GM23338 (cell line): Measurements from ENCODE around the gene LENG9.
"Not testable (repeated sequence)": the region's sequence is repeated elsewhere in the genome, so short reads cannot be mapped to it uniquely, and the experiment has no call there.

Experiments used
- CREB1 ChIP-seq: fragments of 250-450 bp; sonication (Bioruptor Pico); IDR thresholded peaks from 2 replicates; pipeline ENCODE4 v1.5.0; 2020; ENCODE audit warnings: low read depth, mild to moderate bottlenecking, moderate library complexity
- EZH2 ChIP-seq: fragments of 200-600 bp; sonication (generic); IDR thresholded peaks from one replicate; pipeline ENCODE4 v1.8.0; 2017; ENCODE audit warnings: antibody characterized with exemption, mild to moderate bottlenecking, low read depth; ENCODE audit not compliant: unreplicated experiment
- EZH2phosphoT487 ChIP-seq: fragments of 200-600 bp; sonication (generic); IDR thresholded peaks from one replicate; pipeline ENCODE4 v1.8.1; 2018; ENCODE audit warnings: antibody characterized with exemption; ENCODE audit not compliant: unreplicated experiment
- JUNB ChIP-seq: IDR thresholded peaks from one replicate; pipeline ENCODE4 v1.6.1; 2016; ENCODE audit warnings: antibody characterized with exemption; ENCODE audit not compliant: unreplicated experiment
- NANOG ChIP-seq: IDR thresholded peaks from 2 replicates; pipeline ENCODE4 v1.6.1; 2016; ENCODE audit warnings: antibody characterized with exemption, borderline replicate concordance
- POLR2AphosphoS5 ChIP-seq: IDR thresholded peaks from 2 replicates; pipeline ENCODE4 v1.6.1; 2016; ENCODE audit warnings: antibody characterized with exemption, low read depth
- STAT1 ChIP-seq: IDR thresholded peaks from one replicate; pipeline ENCODE4 v1.6.1; 2016; ENCODE audit warnings: antibody characterized with exemption; ENCODE audit not compliant: unreplicated experiment
- ZNF114 ChIP-seq: fragments of 250-450 bp; sonication (Bioruptor Pico); IDR thresholded peaks from 2 replicates; pipeline ENCODE4 v1.5.0; 2020; ENCODE audit warnings: mild to moderate bottlenecking, moderate library complexity
- ZNF331 ChIP-seq: fragments of 250-450 bp; sonication (Bioruptor Pico); IDR thresholded peaks from 2 replicates; pipeline ENCODE4 v1.5.0; 2020; ENCODE audit warnings: low read depth, mild to moderate bottlenecking, moderate library complexity
- TF ChIP-seq, protein P1 (sequence below), 2 experiments: fragments of 200-600 bp in 1 of 2; sonication (generic) in 1 of 2; conservative IDR thresholded peaks; 2 replicates each; pipeline versions ENCODE4 v1.5.1 to v1.6.1; 2016 to 2017; ENCODE audit warnings: antibody characterized with exemption in 2 of 2, low read depth in 2 of 2, mild to moderate bottlenecking in 2 of 2, moderate library complexity in 1 of 2
- TF ChIP-seq, protein P2 (sequence below): IDR thresholded peaks from one replicate; pipeline ENCODE4 v1.6.1; 2018; ENCODE audit warnings: antibody characterized with exemption; ENCODE audit not compliant: unreplicated experiment
- TF ChIP-seq, protein P3 (sequence below): fragments of 250-450 bp; sonication (Bioruptor Pico); IDR thresholded peaks from 2 replicates; pipeline ENCODE4 v1.5.0; 2020; ENCODE audit warnings: mild to moderate bottlenecking, moderate library complexity
- TF ChIP-seq, protein P4 (sequence below): IDR thresholded peaks from 2 replicates; pipeline ENCODE4 v1.6.1; 2016; ENCODE audit warnings: antibody characterized with exemption

GRCh38 chr19:54498451-54498772 is 34.8 kb upstream of the LENG9 start:
- TF ChIP-seq EZH2; POLR2AphosphoS5; STAT1; EZH2phosphoT487; JUNB; CREB1 (CRISPR knock-in tag); ZNF114 (CRISPR knock-in tag); ZNF331; NANOG: not testable (repeated sequence)
- TF ChIP-seq, protein P1, sequence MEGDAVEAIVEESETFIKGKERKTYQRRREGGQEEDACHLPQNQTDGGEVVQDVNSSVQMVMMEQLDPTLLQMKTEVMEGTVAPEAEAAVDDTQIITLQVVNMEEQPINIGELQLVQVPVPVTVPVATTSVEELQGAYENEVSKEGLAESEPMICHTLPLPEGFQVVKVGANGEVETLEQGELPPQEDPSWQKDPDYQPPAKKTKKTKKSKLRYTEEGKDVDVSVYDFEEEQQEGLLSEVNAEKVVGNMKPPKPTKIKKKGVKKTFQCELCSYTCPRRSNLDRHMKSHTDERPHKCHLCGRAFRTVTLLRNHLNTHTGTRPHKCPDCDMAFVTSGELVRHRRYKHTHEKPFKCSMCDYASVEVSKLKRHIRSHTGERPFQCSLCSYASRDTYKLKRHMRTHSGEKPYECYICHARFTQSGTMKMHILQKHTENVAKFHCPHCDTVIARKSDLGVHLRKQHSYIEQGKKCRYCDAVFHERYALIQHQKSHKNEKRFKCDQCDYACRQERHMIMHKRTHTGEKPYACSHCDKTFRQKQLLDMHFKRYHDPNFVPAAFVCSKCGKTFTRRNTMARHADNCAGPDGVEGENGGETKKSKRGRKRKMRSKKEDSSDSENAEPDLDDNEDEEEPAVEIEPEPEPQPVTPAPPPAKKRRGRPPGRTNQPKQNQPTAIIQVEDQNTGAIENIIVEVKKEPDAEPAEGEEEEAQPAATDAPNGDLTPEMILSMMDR (conservative IDR thresholded peaks at IDR 0.05; ENCODE audit: low read depth in 2 of 2): not testable (repeated sequence)
- TF ChIP-seq, protein P2, sequence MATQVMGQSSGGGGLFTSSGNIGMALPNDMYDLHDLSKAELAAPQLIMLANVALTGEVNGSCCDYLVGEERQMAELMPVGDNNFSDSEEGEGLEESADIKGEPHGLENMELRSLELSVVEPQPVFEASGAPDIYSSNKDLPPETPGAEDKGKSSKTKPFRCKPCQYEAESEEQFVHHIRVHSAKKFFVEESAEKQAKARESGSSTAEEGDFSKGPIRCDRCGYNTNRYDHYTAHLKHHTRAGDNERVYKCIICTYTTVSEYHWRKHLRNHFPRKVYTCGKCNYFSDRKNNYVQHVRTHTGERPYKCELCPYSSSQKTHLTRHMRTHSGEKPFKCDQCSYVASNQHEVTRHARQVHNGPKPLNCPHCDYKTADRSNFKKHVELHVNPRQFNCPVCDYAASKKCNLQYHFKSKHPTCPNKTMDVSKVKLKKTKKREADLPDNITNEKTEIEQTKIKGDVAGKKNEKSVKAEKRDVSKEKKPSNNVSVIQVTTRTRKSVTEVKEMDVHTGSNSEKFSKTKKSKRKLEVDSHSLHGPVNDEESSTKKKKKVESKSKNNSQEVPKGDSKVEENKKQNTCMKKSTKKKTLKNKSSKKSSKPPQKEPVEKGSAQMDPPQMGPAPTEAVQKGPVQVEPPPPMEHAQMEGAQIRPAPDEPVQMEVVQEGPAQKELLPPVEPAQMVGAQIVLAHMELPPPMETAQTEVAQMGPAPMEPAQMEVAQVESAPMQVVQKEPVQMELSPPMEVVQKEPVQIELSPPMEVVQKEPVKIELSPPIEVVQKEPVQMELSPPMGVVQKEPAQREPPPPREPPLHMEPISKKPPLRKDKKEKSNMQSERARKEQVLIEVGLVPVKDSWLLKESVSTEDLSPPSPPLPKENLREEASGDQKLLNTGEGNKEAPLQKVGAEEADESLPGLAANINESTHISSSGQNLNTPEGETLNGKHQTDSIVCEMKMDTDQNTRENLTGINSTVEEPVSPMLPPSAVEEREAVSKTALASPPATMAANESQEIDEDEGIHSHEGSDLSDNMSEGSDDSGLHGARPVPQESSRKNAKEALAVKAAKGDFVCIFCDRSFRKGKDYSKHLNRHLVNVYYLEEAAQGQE: not testable (repeated sequence)
- TF ChIP-seq, protein P3, sequence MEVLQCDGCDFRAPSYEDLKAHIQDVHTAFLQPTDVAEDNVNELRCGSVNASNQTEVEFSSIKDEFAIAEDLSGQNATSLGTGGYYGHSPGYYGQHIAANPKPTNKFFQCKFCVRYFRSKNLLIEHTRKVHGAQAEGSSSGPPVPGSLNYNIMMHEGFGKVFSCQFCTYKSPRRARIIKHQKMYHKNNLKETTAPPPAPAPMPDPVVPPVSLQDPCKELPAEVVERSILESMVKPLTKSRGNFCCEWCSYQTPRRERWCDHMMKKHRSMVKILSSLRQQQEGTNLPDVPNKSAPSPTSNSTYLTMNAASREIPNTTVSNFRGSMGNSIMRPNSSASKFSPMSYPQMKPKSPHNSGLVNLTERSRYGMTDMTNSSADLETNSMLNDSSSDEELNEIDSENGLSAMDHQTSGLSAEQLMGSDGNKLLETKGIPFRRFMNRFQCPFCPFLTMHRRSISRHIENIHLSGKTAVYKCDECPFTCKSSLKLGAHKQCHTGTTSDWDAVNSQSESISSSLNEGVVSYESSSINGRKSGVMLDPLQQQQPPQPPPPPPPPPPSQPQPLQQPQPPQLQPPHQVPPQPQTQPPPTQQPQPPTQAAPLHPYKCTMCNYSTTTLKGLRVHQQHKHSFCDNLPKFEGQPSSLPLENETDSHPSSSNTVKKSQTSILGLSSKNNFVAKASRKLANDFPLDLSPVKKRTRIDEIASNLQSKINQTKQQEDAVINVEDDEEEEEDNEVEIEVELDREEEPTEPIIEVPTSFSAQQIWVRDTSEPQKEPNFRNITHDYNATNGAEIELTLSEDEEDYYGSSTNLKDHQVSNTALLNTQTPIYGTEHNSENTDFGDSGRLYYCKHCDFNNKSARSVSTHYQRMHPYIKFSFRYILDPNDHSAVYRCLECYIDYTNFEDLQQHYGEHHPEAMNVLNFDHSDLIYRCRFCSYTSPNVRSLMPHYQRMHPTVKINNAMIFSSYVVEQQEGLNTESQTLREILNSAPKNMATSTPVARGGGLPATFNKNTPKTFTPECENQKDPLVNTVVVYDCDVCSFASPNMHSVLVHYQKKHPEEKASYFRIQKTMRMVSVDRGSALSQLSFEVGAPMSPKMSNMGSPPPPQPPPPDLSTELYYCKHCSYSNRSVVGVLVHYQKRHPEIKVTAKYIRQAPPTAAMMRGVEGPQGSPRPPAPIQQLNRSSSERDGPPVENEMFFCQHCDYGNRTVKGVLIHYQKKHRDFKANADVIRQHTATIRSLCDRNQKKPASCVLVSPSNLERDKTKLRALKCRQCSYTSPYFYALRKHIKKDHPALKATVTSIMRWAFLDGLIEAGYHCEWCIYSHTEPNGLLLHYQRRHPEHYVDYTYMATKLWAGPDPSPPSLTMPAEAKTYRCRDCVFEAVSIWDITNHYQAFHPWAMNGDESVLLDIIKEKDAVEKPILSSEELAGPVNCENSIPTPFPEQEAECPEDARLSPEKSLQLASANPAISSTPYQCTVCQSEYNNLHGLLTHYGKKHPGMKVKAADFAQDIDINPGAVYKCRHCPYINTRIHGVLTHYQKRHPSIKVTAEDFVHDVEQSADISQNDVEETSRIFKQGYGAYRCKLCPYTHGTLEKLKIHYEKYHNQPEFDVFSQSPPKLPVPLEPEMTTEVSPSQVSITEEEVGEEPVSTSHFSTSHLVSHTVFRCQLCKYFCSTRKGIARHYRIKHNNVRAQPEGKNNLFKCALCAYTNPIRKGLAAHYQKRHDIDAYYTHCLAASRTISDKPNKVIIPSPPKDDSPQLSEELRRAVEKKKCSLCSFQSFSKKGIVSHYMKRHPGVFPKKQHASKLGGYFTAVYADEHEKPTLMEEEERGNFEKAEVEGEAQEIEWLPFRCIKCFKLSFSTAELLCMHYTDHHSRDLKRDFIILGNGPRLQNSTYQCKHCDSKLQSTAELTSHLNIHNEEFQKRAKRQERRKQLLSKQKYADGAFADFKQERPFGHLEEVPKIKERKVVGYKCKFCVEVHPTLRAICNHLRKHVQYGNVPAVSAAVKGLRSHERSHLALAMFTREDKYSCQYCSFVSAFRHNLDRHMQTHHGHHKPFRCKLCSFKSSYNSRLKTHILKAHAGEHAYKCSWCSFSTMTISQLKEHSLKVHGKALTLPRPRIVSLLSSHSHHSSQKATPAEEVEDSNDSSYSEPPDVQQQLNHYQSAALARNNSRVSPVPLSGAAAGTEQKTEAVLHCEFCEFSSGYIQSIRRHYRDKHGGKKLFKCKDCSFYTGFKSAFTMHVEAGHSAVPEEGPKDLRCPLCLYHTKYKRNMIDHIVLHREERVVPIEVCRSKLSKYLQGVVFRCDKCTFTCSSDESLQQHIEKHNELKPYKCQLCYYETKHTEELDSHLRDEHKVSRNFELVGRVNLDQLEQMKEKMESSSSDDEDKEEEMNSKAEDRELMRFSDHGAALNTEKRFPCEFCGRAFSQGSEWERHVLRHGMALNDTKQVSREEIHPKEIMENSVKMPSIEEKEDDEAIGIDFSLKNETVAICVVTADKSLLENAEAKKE (CRISPR knock-in tag): not testable (repeated sequence)
- TF ChIP-seq, protein P4, sequence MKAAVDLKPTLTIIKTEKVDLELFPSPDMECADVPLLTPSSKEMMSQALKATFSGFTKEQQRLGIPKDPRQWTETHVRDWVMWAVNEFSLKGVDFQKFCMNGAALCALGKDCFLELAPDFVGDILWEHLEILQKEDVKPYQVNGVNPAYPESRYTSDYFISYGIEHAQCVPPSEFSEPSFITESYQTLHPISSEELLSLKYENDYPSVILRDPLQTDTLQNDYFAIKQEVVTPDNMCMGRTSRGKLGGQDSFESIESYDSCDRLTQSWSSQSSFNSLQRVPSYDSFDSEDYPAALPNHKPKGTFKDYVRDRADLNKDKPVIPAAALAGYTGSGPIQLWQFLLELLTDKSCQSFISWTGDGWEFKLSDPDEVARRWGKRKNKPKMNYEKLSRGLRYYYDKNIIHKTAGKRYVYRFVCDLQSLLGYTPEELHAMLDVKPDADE: not testable (repeated sequence)
